ENCODE results near the gene S100A14. TPM values are rescaled to one million over a fixed set of nuclear protein-coding genes. Genes with fewer than 3 reads are reported as not detected.
A peak's percentile ranks its signal among the peaks of the same experiment; 100 is the strongest.

The S100A14 gene
- total and polyA plus RNA-seq, 2 experiments from 2014 or later, result 0.31 to 2.1 TPM

DNA sequence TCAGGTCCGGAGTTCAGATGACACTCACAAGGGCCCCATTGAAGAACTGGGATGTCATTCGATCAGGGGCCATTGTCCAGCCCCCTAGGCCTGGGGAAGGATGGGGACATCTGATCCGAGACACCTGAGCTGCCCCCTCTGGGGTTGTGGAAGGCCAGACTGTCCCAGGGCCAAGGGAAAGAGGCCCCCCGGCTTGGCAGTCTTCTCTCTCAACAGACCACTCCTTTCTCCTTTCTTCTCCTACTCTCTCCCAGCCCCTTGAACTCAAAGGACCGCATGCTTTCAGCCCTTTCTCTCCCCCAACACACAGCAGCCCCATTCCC is 13.2 kb upstream of the S100A14 start:
- no peak overlapping the region for H3K27ac ChIP-seq
- H3K9me3 ChIP-seq (ENCODE audit: low read depth), result no peaks in the 10 kb centered on the region
- H2AFZ ChIP-seq, result no peak overlapping the region
- H3K4me3 ChIP-seq, result no peak overlapping the region
- no peaks in the 10 kb centered on the region for H4K20me1 ChIP-seq (ENCODE audit: insufficient read depth)
- no peak overlapping the region for H3K9ac ChIP-seq
- peaks cover 11% of the 10 kb centered on the region for H3F3A ChIP-seq (ENCODE audit: insufficient read depth)
- no peak overlapping the region for H3K4me2 ChIP-seq (ENCODE audit: unreplicated experiment)
- in situ Hi-C loops (cut with MboI), result no loop called here
- H3K9me2 ChIP-seq (ENCODE audit: insufficient read depth), result no peaks in the 10 kb centered on the region
- 68 to 79% methylated on average over 5 of the region's 5 CpGs for WGBS, 2 experiments (ENCODE audit: low coverage in 1 of 2, low lambda C conversion rate in 2 of 2, missing lambda C conversion rate in 2 of 2)
- peaks cover 24% of the 10 kb centered on the region for H3K4me1 ChIP-seq (ENCODE audit: insufficient read depth)
- H3K36me3 ChIP-seq (ENCODE audit: low read depth), result peaks cover 12% of the 10 kb centered on the region; the same call in 1 of the 2 replicates
- no peaks in the 10 kb centered on the region for H3K27me3 ChIP-seq (replicated peaks; ENCODE audit: insufficient read depth)
- peaks cover 28% of the 10 kb centered on the region for H3K79me2 ChIP-seq (ENCODE audit: insufficient read depth)
- TF ChIP-seq EZH2phosphoT487 (IDR thresholded peaks at IDR 0.05; ENCODE audit: insufficient read depth, low read depth), result no peak
- no peak for TF ChIP-seq EZH2 (IDR thresholded peaks at IDR 0.05; ENCODE audit: insufficient read depth, poor library complexity, severe bottlenecking)
- no peak for DNase-seq

DNA sequence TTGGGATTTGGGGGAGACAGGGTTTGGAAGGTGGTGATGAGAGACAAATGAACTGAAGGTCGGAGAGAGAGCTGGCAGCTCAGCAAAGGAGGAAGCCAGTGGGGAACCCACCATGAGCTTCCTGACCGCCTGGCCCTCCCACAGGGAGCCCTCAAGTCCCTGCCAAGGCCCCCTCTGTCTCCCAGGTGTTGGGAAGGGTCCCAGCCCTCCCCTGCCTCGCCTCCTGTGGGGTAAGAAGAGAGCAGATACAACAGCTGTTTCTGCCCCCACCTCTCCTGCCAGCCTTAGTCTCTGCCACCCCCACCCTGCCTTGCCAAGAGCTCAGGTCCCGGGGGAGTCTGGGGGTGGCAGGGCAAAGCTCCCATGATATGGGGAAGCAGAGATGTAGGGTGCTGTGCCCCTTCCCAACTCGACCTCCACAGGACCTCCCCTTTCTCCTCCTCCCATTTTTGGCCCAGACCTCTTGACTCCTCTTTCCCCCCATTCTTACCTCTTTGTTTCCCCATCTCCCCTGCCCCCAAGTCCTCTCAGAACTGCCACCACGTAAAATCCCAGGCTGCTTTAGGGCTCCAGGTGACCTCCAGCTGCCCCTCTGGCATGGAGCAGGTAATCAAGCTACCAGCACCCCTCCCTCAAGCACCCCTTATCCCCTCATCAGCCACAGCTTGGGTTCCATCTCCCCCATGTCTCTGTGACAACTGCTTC is 12.7 kb upstream of the S100A14 start:
- H3K4me2 ChIP-seq (ENCODE audit: unreplicated experiment), result no peak overlapping the region

DNA sequence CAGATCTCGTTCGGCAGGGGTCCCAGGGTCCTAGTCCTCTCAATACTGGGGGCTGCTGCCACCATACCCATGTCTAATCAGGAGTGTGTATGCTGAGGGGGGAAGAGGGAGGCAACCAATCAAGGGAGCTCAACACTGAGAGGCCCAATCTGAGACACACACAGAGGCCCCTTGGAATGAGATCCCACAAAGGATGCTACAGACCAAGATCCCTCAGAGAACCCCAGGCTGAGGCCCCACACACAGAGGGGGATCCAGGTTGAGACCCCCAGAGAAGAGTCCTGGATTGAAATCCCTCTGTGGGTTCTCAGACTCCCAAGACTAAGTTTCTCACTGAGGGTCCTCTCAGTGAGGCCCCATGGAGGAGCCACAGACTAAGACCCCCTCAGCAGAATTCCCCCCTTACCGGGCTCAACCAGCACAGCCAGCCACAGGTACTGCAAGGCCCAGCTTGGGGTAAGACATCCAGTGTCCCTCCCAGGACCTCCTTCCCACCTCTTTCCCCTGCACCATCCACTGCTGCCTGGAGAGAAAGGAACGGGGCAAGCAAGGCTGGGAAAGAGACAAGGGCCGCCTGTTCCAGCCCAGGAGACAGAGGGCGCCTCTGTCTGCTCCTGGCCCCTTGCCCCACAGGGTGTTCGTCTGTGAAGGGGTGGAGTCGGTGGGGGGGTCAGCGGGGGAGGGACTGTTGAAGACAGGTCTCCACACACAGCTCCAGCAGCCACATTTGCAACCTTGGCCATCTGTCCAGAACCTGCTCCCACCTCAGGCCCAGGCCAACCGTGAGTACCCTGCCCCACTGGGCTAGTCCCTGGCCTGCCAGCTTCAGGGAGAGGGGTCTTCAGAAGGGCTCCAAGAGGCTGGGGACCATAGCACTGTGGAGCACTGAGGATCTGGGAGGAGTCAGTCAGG is 11.8 kb upstream of the S100A14 start, which contains the start of gene S100A1:
Gene S100A1 (plus strand): TSS at position 720 of the 912 bp plus-strand sequence. CDS start 2,088 bp downstream, outside the sequence.
- Histone ChIP-seq H4K20me1 (ENCODE audit: insufficient read depth) (no peaks in the 10 kb centered on the region), H2AFZ (peak within 1 kb of the TSS; percentile 74), H3K27ac (peak within 1 kb of the TSS; percentile 95), H3K4me1 (ENCODE audit: insufficient read depth) (peaks cover 27% of the 10 kb centered on the region), H3K79me2 (ENCODE audit: insufficient read depth) (peaks cover 38% of the 10 kb centered on the region), H3K36me3 (ENCODE audit: low read depth) (peaks cover 15% of the 10 kb centered on the region; the same call in 1 of the 2 replicates), H3K9ac (peak within 1 kb of the TSS; percentile 95), H3F3A (ENCODE audit: insufficient read depth) (peaks cover 20% of the 10 kb centered on the region), H3K9me2 (ENCODE audit: insufficient read depth) (no peaks in the 10 kb centered on the region), H3K4me3 (peak within 1 kb of the TSS; percentile 85), H3K9me3 (ENCODE audit: low read depth) (no peaks in the 10 kb centered on the region), H3K27me3 (replicated peaks; ENCODE audit: insufficient read depth) (no peaks in the 10 kb centered on the region), H3K4me2 (ENCODE audit: unreplicated experiment) (peak within 1 kb of the TSS; percentile 99)
- no peak for TF ChIP-seq EZH2 (IDR thresholded peaks at IDR 0.05; ENCODE audit: insufficient read depth, poor library complexity, severe bottlenecking)
- no peak for TF ChIP-seq EZH2phosphoT487 (IDR thresholded peaks at IDR 0.05; ENCODE audit: insufficient read depth, low read depth)
- DNase-seq, result no peak
- 63 to 64% methylated on average over 10 of the region's 10 CpGs for WGBS, 2 experiments (ENCODE audit: low coverage in 1 of 2, low lambda C conversion rate in 2 of 2, missing lambda C conversion rate in 2 of 2)
- in situ Hi-C loops (cut with MboI), result no loop called here

More for the DNA sequence above, 12.7 kb upstream of the S100A14 start:
- Histone ChIP-seq H3K27me3 (replicated peaks; ENCODE audit: insufficient read depth) (no peaks in the 10 kb centered on the region), H3K4me1 (ENCODE audit: insufficient read depth) (peaks cover 27% of the 10 kb centered on the region), H3K79me2 (ENCODE audit: insufficient read depth) (peaks cover 31% of the 10 kb centered on the region), H3K9ac (no peak overlapping the region), H4K20me1 (ENCODE audit: insufficient read depth) (no peaks in the 10 kb centered on the region), H3K4me3 (no peak overlapping the region), H3K9me2 (ENCODE audit: insufficient read depth) (no peaks in the 10 kb centered on the region), H2AFZ (no peak overlapping the region), H3K9me3 (ENCODE audit: low read depth) (no peaks in the 10 kb centered on the region), H3K36me3 (ENCODE audit: low read depth) (peaks cover 15% of the 10 kb centered on the region; the same call in 1 of the 2 replicates), H3F3A (ENCODE audit: insufficient read depth) (peaks cover 16% of the 10 kb centered on the region), H3K27ac (no peak overlapping the region)
- TF ChIP-seq EZH2phosphoT487 (IDR thresholded peaks at IDR 0.05; ENCODE audit: insufficient read depth, low read depth) (no peak), EZH2 (IDR thresholded peaks at IDR 0.05; ENCODE audit: insufficient read depth, poor library complexity, severe bottlenecking) (no peak)
- in situ Hi-C loops (cut with MboI), result no loop called here
- DNase-seq, result no peak
- 86 to 87% methylated on average over 6 of the region's 6 CpGs for WGBS, 2 experiments (ENCODE audit: low coverage in 1 of 2, low lambda C conversion rate in 2 of 2, missing lambda C conversion rate in 2 of 2)

DNA sequence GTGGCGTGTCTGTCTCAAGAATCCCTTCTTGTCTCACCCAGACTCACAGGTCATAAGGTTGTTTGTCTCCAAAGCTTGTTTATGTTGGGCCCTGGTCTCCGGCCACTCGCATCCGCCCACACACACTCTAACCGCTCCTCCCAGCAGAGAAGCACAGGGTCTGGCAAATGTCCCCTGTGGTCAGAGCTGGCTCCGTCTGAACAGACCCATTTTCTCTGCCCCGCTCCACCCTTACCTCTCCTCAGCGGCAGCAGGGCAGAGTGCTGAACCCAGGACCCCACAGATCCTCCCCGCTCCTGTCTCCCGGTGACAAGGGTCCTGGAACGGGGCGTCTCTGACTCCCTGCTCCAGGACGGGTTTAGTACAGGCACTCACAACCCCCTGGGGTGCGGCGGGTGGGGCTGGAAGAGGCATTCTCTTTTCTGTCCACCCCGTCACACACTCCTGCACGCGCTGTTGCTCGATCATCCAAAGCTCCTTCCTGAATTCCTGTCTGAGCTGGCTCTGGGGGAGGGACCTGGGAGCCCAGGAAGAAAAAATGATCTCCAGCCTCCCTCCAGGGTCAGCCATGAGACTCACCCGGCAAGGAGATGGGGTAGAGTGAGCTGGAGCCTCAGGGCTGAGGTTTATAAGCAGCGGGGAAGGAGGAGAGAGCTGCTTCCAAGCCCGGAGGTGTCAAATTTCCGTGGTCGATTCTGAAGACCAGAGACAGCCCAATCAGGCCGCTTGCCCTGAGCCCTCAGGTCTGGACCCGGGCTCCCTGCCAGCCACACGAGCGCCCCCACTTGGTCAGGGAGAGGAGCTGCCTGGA is 11.0 kb upstream of the S100A14 start, which contains the start of gene S100A13:
Gene S100A13 (minus strand): TSS at position 602 of the 811 bp plus-strand sequence. CDS start 1,033 bp downstream, outside the sequence.
- Histone ChIP-seq H4K20me1 (ENCODE audit: insufficient read depth) (no peaks in the 10 kb centered on the region), H3K79me2 (ENCODE audit: insufficient read depth) (peaks cover 46% of the 10 kb centered on the region), H3K4me3 (peak within 1 kb of the TSS; percentile 85), H3K9me3 (ENCODE audit: low read depth) (no peaks in the 10 kb centered on the region), H3F3A (ENCODE audit: insufficient read depth) (peaks cover 20% of the 10 kb centered on the region), H2AFZ (peak within 1 kb of the TSS; percentile 74), H3K9me2 (ENCODE audit: insufficient read depth) (no peaks in the 10 kb centered on the region), H3K36me3 (ENCODE audit: low read depth) (peaks cover 21% of the 10 kb centered on the region; the same call in 1 of the 2 replicates), H3K9ac (peak within 1 kb of the TSS; percentile 95), H3K27ac (peak within 1 kb of the TSS; percentile 95), H3K4me2 (ENCODE audit: unreplicated experiment) (peak within 1 kb of the TSS; percentile 99), H3K27me3 (replicated peaks; ENCODE audit: insufficient read depth) (no peaks in the 10 kb centered on the region), H3K4me1 (ENCODE audit: insufficient read depth) (peaks cover 27% of the 10 kb centered on the region)
- TF ChIP-seq EZH2 (IDR thresholded peaks at IDR 0.05; ENCODE audit: insufficient read depth, poor library complexity, severe bottlenecking) (no peak), EZH2phosphoT487 (IDR thresholded peaks at IDR 0.05; ENCODE audit: insufficient read depth, low read depth) (no peak)
- 0 to 2% methylated on average over 27 to 28 of the region's 28 CpGs for WGBS, 2 experiments (ENCODE audit: low coverage in 1 of 2, low lambda C conversion rate in 2 of 2, missing lambda C conversion rate in 2 of 2)
- in situ Hi-C loops (cut with MboI), result no loop called here
- DNase-seq, result peak; percentile 94

Data from GM23248 (cell line).